NCI-H1930 (cell line): ENCODE measurements around the gene COX8A.
"Not testable (repeated sequence)": the region's sequence is repeated elsewhere in the genome, so short reads cannot be mapped to it uniquely, and the experiment has no call there.

ENCODE experiments used
- DNase-seq, 2 experiments: peaks; one replicate each; lab custom pipeline; 2025; lab: John Stamatoyannopoulos, UW

Gene COX8A

GRCh38 chr11:63969461-63969860 lies 5.0 kb upstream of the COX8A start:
- no peak for DNase-seq

DNA sequence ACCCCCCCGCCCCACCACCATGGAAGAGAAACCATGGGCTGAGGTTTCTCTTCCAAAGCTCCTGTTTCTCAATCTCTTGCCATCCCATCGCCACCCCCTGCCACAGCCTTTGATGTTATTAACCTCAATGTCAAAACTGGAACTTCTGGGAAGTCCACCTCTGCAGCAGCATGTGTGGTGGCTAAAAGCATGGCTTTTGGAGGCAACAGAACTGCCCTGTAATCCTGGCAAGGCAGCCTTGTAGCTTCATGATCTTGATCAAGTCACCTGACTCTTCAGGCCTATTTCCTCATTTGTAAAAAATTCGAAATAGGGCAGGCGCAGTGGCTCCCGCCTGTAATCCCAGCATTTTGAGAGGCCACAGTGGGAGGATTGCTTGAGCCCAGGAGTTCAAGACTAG lies 3.5 kb upstream of the COX8A start:
- DNase-seq, result no peak

DNA sequence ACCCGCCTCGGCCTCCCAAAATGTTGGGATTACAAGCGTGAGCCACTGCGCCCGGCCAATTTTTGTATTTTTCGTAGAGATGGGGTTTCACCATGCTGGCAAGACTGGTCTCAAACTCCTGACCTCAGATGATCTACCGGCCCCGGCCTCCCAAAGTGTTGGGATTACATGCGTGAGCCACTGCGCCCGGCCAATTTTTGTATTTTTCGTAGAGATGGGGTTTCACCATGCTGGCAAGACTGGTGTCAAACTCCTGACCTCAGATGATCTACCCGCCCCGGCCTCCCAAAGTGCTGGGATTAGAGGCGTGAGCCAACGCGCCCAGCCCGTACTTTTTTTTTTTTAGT lies 535 bp upstream of the COX8A start:
- not testable (repeated sequence) for DNase-seq

DNA sequence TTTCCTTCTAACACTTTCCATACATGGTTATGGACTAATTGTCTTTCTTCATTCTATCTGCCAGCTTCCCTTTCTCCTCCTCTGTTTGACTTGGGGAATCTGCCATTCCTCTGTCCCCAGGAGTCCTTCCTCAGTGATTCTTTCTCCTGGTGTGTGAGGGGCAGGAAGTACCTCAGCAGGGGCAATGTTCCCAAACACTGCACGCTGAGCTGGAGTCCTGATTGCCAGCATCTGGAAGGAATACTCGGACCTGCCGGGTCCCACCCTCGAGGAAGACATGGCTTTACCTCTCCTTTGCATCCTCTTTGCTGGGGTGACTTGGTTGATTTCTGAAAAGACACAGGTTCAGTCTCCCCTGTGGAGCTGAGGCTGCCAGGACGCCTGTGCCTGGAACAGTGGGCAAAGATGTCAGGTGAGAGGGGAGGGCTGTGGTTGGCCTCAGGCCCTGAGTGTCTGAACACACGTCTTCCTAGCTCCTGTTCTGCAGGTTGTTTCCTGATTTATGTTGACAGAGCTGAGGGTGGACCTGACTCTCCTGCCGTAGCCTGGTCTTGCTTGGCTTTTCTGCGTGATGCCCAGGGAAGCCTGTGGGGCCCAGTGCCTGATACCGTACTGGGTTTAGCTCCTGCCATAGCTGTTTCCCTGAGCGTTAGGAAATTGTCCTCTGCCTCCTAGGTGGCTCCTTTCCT lies 4.3 kb downstream of the COX8A start:
- no peak for DNase-seq

DNA sequence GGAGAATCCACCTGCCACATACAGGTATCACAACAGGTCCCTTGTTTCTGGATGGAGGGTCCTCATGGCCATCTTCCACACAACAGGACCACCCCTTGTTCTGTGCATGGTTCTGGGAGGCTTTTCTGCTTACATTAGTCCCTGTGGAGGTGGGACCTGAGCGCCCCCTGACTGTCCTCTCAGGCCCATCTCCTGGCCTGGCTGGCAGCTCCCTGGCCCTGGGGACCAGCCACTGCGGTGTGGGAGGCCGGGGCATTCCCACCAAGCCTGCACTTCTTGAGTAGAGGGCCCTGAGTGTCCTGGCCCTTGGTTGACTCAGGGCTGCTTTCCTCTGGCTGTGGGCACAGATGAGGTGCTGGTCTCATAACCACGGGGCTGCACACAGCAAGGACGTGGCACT lies 5.0 kb downstream of the COX8A start:
- no peak for DNase-seq

DNA sequence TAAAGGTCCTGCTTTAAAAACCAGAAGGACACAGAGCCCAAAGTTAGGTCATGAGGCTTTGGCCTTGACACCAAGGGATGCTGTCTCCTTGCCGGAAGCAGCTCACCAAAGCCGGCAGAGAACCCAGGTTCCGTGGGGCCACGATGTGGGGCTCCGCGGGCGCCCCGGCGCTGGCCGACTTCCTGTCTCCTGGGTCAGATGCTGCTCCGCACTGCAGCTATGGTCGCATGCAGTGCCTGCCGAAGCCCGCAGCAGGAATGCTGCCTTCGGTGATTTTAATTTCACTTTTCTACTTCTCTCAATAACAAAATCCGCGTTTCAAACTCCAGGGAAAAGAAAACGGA lies 11.4 kb downstream of the COX8A start:
- DNase-seq, result peak in 1 of 2 experiments; percentile 40

GRCh38 chr11:63986156-63986931 lies 11.9 kb downstream of the COX8A start, which contains the start of gene OTUB1:
OTUB1 (plus strand) TSS chr11:63986438; CDS start chr11:63986457, 19 bp downstream.
- peak; percentile 91 to 93 for DNase-seq

- DNase-seq, result no peak
Measured at GRCh38 chr11:63986932-63987513, 12.6 kb downstream of the COX8A start.

DNA sequence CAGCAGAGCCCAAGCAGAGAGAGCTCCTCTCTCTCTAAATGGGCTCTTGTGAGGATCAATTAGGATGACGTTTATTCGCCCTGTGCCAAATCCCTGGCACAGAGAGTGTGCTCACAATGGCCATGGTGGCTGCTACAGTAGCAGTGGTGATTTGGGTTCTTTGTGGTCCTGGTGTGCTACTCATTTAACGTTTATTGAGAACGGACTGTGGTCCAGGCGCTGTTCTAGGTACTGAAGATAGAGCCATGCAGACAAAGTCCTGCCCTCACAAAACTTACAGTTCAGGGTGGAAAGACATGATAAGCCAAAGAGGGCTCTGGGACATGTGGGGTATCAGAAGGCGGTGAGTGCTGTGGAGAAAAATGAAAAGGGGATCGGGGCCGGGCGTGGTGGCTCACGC lies 17.1 kb downstream of the COX8A start:
- DNase-seq, result no peak

GRCh38 chr11:63993100-63993499 lies 18.7 kb downstream of the COX8A start:
- DNase-seq, result no peak

DNA sequence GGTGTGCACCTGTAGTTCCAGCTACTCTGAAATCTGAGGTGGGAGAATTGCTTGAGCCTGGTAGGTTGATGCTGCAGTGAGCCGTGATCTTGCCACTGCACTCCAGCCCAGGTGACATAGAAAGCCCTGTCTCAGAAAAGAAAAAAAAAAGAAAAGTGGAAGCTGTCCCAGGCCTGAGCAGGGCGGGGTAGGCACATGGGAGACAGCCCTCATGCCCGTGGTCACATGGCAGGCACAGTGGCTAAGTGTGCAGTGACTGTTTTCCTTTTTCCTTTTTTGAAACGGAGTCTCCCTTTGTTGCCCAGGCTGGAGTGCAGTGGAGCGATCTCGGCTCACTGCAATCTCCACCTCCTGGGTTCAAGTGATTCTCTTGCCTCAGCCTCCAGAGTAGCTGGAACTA lies 19.6 kb downstream of the COX8A start:
- no peak for DNase-seq

- no peak for DNase-seq
Measured at GRCh38 chr11:63996512-63996911, 22.1 kb downstream of the COX8A start.

- DNase-seq, result no peak
Measured at GRCh38 chr11:63997104-63997700, 22.8 kb downstream of the COX8A start.

GRCh38 chr11:63997801-63998337 lies 23.4 kb downstream of the COX8A start:
- no peak for DNase-seq

- peak; percentile 40 to 60 for DNase-seq
Measured at GRCh38 chr11:63998558-63999348, 24.3 kb downstream of the COX8A start.

DNA sequence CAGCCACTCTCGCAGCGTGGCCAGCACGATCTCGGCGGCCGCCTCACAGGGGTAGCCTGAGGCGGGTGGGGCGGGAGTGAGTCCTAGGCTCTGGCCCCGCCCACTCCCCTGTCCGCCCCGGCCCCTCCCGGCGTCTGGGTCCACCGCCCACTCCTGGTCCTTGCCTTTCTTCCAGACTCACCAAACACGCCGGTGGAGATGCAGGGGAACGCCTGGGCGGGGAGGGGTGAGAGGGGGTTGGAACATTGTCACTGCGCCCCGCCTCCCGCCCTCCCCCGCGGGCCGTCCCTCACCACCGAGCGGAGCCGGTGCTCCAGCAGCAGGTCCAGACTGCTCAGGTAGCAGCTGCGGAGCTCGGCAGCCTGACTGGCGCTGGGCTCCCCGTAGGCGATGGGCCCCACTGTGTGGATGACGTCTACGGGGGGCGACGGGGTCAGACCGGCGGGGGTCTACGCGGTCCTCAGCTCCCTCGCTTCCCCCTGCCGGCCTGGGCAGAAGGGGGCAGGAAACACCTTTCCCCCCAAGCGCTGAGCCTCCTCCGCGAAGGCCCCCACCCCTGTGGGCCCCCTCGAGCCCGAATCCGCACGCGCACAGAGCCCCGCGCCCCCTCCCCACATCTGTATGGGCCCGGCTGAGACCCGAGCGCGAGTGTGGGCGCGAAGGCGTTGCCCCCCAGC lies 25.1 kb downstream of the COX8A start:
- DNase-seq, result peak; percentile 53 to 74

- peak; percentile 44 to 65 for DNase-seq
Measured at GRCh38 chr11:64000026-64000739, 25.8 kb downstream of the COX8A start.

DNA sequence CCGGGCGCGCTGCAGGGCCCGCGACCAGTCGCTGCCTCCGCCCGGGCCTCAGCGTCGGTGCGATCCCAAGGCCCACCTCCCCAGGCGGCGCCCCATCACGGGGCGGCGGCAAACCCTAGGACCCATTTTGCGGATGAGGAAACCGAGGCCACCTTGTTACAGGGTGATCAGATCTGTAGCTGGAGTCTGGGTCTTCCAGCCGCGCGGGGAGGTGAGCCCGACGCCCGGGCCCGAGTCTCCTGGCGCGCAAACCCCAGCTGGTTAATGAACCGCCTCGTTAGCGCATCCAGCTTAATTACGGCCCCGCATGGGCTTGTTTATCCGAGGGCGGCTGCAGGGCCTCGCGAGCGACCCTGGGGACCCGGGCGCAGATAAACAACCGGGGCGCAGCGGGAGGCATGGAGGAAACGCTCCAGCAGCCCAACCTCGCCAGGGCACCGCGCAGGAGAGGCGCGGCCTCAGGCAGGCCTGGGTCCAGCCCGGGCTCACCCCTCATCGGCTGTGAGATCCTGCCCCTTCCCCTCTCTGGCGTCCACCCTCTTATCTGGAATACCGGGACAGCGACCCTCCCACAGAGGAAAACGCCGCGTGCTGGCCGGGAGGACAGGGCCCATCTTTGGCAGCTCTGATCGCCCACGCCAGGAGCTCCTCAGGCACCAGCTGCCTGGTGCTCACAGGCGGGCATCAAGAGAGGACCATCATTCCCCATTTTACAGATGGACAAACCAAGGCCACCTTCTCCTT lies 26.5 kb downstream of the COX8A start:
- no peak for DNase-seq

GRCh38 chr11:64001484-64002420 lies 27.3 kb downstream of the COX8A start:
- no peak for DNase-seq
